Activated T-cell treated with anti-CD3 and anti-CD28 coated beads for 4 hours (primary cell): Measurements from ENCODE around the gene NPIPB6.
A peak's percentile ranks its signal among the peaks of the same experiment; 100 is the strongest.

Experiments used
- DNase-seq: peaks from one replicate; pipeline ENCODE4 v3.0.0-alpha.2; 2020

The NPIPB6 gene

DNA sequence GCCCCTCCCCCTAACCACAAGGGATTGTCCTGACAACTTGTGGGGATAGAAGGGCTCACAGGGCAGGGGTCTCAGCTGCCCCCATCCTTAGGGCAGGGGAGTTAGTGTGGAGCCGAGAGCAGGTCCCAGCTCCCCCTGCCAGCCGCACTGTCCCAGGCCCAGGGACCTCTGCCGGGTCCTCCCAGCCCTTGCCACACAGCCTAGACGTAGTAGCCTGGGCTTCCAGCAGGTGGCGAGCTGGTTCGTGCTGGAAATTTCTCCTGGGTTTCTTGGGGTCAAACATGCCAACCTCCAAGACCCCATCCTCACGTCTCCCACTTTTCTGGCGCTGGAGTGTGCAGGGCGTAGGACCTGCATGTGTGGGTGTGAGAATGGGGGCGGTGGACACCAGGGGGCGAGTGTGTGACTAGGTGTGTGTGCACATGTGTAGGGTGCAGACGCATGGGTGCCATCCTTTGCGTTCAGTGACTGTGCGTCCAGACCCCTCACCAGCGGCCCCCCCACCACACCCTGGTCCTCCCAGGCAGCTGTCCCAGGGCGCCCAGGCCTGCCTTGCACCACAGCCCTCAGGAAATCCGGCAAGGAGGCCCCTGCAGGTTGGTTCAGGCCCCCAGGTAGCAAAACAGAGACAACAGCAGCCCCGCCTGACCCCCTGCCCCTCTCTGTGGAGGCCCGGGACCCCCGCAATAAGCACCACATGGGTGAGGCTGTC lies 41.5 kb downstream of the NPIPB6 start:
- DNase-seq, result peak; percentile 37

DNA sequence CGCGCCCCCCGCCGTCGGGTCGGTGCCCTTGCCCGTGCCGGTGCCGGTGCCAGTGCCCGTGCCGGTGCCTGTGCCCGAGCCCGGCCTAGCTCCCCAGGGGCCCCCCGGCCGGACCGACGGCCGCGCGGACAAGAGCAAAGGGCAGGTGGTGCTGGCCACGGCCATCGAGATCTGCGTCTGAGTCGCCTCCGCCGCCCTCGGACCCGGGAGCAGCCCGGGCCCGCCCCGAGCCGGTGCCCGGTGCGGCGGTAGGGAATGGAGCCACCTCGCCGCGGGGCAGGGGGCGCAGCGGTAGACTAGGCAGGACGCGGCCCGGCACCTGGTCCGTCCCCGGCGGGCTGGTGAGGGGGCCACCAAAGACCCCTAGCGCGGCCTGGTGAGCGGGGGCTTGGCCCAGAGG lies 42.6 kb downstream of the NPIPB6 start:
- no peak for DNase-seq

DNA sequence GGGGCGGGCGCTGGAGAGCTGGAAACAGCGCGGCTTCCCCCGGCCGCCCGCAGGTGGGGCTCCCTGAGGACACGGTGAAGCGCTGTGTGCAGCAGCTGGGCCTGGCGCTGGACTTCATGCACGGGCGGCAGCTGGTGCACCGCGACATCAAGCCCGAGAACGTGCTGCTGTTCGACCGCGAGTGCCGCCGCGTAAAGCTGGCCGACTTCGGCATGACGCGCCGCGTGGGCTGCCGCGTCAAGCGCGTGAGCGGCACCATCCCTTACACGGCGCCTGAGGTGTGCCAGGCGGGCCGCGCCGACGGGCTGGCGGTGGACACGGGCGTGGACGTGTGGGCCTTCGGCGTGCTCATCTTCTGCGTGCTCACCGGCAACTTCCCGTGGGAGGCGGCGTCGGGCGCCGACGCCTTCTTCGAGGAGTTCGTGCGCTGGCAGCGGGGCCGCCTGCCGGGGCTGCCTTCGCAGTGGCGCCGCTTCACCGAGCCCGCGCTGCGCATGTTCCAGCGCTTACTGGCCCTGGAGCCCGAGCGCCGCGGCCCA lies 43.2 kb downstream of the NPIPB6 start:
- DNase-seq, result no peak

DNA sequence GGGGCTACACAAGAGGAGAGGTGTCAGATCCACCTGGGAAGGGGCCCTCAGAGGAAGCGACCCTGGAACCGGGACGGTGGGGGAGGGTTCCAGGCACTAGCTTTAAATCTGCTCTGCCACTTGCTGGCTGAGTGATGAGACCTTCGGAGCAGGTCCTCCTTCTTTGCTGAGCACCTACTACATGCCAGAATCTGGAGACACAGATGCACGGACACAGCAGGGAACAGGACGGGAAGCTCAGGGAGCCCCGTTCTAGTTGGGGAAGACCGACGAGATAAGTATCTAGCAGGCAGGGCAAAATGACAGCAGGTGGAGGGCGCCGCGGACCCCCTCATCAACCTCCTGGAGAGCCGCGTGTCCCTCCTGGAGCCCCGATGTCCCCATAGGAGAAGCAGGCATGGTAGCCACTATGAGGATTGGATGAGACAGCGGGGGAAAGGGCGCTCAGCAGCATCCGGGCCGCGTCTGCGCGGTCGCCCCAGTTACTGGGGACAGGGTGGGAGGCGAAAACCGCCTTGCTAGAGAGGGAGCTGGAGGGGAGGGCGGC lies 43.8 kb downstream of the NPIPB6 start:
- no peak for DNase-seq

DNA sequence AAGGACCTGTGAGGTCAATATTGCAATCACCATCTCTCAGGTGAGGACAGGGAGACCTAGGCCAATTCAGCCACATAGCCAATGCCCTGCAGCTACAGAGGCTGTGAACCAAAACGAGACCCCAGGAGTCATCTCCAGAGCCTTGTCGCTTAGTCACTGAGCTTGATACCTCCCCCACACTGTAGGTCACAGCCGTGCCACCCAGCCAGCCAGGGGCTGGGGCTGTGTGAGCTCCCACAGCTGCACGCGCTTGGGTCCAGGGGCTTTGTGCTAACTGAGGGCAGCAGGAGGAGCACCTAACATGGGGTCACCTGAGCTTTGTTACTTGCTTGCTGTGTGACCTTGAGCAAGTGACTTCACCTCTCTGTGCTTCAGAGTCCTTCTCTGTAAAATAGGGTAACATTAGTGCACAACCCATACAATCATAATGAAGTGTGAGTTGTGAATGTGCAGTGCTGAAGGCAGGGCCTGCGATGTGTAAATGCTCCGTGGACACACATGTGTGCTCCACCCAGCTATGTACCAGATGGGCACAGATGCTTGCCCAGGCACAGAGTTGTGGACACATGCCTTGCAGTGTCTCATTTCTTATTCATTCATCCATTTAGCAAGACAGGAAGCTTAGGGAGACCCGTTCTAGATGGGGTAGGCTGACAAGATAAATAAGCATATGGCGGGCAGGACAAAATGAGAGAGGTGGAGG lies 45.1 kb downstream of the NPIPB6 start:
- DNase-seq, result no peak

DNA sequence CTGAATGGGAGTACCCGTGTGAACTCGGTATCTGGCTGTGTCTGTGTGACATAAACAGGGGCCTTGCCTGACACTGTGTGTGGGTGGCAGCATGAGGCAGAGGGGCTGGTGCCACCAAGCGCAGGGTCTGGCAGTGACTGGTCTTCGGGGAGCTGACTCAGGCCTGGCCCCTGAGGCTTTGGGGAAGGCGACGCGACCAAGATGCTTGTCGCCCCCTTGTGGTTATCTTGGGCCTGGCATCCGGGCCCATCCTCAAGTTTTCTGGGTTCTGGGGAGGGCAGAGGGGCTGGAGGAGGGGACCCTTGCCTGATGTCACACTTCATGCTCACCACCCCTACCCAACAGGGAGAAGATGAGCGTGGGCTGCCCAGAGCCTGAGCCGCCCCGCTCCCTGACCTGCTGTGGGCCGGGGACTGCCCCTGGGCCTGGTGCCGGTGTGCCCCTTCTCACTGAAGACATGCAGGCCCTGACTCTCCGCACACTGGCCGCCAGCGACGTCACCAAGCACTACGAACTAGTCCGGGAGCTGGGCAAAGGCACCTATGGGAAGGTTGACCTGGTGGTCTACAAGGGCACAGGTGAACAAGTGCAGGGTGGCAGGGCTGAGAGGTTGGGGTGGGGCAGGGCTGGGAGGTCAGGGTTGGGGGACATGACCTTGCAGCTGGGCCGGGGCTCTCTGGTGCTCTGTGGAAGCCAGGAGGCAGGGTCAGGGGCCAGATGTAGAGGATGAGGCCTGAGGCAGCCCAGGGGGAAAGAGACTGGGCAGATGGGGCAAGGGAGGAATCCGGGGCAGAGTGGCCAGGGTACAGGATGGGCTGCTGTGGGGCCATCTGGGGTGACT lies 46.0 kb downstream of the NPIPB6 start:
- DNase-seq, result peak; percentile 74

DNA sequence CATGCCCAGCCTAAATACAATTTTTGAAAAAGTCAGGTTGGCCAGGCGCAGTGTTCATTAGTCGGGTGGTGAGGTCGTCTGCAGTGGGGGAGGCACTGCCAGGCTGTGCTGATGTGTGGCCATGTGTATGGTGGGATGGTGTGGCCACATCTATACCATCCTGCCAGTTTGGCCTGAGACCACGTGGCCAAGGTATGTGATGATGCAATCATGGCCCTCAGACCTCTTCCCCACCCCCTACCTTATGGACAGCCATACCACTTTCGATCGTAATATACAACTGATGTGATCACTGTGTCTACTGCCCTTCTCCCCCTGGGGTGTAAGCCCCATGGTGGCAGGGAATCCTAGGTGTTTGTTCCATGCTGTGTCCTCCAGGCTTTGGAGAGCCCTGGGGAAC lies 47.3 kb downstream of the NPIPB6 start:
- DNase-seq, result no peak

DNA sequence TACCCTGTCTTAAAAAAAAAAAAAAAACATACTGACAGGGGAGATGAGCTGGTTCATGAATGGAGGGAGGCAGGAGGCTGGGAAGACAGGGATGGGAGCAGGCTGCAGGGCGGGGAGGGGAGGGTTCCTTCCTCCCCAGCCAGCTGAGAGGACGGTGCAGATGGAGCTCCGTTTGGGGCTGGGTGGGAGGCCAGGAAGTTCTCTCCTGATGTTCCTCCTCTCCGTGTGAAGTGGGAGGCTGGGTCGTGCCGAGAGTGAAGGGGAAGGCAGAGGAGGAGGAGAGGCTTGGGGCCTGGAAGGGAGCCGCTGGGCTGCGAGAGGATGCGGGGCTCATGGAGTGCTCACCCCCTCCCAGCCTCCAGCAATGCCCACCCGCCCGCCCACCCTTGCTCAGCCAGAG lies 49.7 kb downstream of the NPIPB6 start:
- DNase-seq, result no peak

DNA sequence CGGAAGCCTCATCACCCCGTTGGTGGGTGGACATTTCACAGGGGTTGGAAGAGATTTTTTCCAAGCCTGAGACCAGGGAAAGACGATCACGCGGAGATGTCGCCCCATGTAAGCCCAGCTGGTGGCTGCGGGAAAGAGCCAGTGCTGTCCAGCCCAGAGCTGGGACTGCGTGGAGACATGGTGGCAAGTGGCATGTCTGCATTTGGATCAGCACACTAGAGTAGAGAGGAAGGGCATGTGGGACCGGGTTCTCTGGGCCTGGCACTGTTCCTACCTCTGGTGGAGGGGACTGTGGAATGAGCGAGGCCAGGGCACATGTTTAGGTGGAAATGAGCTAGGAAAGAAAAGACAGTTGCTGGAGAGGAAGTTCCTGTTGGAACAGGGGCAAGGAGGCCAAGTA lies 51.0 kb downstream of the NPIPB6 start:
- DNase-seq, result no peak

DNA sequence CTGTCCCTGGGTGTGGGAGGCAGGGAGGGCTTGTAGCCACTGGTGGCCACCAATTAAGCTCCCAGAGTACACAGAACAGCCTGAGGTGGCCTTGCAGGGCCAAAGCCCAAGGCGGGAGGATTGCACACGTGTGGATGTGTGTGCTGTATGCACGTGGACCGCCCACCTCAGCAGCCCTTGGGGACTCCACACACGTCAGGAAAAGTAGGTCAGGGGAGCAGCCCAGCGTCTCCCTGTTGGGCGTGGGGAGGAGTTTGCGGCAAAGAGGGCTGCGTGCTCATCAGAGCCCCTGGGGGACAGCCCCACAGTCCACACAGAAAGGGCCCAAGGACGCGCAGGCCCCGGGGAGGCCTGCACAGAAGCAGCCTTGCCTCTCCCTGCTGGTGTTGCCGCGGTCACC lies 51.4 kb downstream of the NPIPB6 start:
- DNase-seq, result no peak

DNA sequence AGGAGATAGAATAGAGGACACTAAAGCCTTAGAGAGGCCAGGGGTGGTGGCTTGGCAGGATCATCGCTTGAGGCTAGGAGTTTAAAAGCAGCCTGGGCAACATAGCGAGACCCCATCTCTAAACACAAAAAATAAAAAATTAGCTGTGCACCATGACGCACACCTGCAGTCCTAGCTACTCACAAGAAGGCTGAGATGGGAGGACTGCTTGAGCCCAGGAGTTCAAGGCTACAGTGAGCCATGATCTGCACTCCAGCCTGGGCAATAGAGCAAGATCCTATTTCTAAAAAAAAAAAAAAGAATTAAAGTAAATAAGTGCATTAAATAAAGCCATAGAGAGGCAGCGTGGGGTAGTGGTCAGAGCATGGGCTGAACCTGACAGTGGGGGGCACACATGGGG lies 51.9 kb downstream of the NPIPB6 start:
- no peak for DNase-seq

DNA sequence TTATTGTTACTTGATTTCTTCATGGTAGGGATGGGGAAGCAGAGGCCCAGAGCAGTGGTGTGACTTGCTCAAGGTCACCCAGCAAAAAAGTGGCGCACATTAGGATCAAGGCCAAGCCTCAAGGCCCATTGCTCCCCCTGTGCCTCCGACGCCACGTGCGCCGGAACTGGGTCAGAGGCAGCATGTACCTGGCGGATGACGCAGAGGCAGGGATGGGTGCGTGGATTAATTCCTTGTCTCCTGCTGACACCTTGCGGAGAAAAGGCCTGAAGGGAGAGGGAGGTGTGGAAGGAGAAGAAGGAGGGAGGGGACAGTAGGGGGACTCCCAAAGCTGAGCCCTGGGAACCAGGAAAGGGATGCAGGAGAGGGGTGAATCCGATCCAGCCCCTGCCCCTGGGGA lies 52.5 kb downstream of the NPIPB6 start:
- DNase-seq, result no peak

DNA sequence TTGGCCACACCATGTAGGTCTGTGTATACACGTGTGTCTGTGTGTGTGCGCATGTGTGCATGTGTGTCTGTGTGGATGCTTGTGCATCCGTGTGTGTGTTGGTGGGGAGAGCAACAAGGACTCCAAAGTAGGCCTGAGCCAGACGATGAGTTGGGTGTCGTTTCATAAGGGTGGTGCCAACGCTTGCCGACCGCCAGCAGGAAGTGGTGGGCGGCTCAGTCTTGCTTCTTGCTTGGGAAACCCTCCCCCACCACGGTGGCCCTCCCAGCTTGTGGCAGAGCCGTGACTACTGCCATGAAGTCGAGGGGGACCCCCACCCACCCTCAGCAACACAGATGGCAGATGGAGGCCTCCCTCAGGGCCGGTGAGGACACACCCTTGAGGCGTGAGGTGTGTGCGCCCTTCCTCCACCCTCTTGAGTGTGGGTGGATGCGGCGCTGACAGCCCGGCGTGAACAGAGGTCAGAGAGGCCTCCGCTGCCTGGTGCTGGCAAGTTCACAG lies 53.4 kb downstream of the NPIPB6 start:
- DNase-seq, result peak; percentile 81

DNA sequence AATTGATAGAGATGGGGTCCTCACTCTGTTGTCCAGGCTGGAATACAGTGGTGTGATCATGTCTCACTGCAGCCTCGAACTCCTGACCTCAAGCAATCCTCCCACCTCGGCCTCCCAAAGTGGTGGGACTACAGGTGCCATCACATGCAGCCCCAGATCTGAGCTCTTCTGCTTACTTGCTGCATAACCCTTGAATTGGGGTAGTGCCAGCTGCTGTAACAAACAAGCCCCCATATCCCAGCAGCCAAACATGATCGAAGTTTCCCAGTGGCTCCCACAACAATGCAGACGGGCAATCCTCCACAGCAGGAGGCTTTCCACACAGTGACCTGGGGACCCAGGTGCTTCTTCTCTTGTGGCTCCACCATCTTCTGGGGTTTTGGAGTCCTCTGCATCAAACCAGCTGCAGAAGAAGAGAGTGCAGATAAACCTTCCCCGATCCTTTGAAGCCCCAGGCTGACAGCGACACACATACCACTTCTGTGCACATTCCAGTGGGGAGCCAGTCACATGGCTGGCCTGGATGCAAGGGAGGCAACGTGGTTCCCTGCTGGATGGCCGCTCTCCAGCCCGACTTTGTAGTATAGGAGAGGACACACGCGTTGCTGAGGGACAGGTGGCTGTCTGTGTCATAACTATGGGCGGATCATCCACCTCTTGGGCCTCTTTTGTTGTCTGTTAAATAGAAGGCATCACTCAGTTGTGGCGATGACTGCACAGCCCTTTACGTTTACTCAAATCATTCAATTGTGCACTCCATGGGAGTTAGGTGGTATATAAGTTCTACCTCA lies 54.3 kb downstream of the NPIPB6 start:
- DNase-seq, result no peak

DNA sequence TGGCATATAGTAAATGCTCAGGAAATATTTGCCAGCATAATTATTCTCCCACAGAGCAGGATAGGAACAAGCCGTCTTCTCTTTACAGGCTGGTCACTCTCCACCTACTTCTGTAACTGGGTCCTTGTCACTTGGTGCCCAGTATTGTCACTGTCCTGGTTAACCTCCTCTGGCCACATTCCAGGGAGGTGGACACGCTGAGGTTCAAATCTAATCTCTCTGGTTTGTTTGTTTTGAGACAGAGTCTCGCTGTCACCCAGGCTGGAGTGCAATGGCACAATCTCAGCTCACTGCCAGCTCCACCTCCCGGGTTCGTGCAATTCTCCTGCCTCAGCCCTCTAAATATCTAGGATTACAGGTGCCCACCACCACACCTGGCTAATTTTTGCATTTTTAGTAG lies 55.4 kb downstream of the NPIPB6 start:
- DNase-seq, result no peak

DNA sequence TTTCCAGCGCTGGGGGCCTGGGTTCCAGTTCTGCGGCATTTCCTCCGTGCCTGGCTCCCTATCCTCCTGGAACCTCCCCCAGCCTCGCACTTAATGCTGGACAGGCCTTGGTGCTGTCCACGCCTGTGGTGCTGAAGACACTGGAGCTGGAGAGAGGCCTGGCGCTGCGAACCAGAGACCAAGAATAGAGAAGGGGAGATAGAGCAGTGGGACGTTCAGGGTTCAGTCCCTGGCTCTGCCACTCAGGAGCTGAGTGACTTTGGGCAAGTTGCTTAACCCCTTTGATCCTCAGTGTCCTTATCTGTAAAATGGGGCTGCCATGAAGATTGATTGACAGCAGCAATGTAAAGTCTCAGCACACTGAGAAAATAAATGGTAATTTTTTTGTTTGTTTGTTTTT lies 59.1 kb downstream of the NPIPB6 start:
- DNase-seq, result no peak

DNA sequence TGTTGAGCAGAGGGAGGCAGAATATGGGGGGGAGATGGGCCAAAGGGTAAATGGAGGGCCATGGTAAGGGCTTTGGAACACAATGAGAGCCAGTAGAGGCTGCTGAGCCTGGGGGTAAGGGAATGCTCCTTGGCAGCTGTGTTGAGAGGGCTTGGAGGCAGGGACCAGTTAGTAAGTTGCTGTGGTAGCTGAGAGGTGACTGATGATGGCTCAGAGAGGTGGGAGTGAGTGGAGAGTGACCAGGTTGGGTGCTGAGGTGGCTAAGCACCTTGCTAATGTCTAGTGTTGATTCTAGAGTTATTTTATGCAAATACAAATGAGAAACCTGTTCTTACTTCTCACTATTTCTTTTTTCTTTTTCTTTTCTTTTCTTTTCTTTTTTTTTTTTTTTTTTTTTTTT lies 60.2 kb downstream of the NPIPB6 start:
- no peak for DNase-seq

DNA sequence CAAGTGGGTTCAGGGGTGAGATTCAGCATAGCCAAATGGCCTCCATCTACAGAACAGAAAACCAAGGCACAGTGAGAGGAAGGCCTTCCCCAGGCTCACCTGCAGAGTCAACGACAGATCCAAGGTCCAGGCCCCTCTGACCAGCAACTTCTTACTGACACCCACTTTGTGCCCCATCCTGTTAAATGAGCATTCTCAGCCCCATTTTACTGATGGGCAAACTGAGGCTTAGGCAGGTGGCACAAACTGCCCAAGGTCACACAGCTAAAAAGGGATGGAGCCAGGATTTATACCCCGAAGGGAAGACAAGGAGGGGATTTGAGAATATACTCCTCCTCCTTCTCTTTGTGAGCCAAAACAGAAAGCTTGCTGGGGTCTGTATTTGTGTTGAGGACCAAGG lies 61.7 kb downstream of the NPIPB6 start:
- no peak for DNase-seq

DNA sequence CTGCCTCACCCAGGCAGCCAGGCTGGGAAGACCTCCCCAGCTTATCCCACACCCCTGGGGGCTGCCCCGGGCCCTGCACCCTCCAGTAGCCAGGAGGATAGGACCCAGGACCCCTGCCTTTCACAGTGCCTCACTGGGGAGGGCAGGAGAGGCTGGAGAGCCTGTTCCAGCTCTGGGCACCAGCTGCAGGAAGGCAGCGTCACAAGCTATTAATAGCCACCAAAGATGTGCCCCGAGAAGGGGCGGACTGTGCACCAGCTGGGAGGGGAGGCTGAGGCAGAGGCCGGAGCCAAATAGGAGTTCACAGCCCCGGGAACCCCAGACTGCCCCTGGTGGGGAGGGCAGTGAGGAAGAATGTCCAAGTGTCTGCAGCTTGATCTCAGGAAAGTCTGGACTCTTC lies 62.2 kb downstream of the NPIPB6 start:
- DNase-seq, result no peak

DNA sequence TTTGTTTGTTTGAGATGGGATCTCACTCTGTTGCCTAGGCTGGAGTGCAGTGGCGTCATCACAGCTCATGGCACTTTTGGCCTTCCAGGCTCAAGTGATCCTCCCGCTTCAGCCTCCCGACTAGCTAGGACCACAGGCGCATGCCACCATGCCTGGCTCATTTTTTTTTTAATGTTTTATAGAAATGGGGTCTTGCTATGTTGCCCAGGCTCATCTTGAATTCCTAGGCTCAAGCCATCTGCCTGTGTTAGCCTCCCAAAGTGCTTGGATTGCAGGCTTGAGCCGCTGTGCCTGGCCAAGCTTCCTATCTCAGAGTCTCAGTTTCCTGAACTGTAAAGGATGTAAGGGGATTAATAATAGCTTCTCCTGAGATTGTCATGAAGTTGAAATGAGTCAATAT lies 63.0 kb downstream of the NPIPB6 start:
- no peak for DNase-seq

DNA sequence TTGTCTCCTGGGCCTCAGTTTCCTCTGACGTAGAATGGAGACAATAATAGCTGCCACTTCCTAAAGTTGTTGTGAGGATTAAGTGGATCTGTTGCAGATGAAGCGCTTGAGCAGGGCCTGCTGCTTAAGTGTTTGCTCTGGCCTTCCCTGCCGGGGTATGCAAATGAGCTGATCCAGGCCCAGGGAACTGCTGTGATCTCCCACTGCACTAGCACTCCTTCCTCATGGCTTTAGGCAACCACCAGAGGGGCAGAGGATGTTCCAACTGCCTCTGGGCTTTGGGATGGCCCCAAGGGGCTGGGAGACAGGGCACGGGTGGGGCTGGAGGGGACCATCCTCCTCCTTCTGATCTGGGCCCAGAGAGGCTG lies 64.8 kb downstream of the NPIPB6 start:
- DNase-seq, result no peak

DNA sequence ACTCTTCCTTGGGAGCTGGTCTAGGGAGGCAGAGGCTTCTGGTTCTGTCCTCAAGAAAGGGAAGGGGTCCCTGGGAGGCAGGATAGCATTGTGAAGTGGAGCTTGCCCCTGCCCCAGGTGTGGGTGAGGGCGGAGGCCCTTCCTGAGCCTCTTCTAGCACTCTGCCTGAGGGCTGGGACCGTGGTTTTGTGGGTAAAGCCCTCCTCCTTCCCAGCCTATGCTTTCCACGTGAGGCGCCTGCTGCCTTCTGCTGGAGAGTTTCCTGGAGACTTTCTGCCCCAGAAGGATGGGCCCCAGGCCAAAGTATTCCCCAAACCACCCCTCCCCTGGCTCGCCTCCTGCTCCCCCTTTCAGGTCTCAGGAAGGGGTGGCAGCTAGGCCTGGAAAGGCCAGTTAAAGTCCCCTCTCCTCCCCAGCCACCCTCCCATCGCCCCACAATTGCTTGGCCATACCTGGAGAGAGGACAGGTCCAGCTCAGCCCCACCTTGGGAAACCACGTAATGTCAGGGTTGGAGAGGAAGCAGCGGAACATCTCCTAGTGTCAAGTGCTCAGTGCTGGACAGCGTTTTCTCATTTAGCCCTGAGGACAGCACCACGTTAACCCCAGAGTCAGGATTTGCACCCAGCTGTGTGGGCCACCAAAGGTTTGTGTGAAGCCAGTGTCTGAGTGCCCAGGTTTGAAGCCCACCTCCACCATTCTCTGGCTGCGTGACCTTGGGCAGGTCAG lies 65.4 kb downstream of the NPIPB6 start:
- DNase-seq, result no peak
